HL-60 (cell line): ENCODE results near the gene ARG2.

ENCODE experiments used
- DNase-seq, 2 experiments: peaks; one replicate each; pipeline ENCODE4 v3.0.0-alpha.2; 2010 to 2020; ENCODE audit warnings: low read depth in 1 of 2, low spot score in 1 of 2
- H3K27ac ChIP-seq: fragments of 250-450 bp; sonication (Bioruptor Pico); replicated peaks from 2 replicates; pipeline ENCODE4 v1.5.1; 2020; ENCODE audit warnings: mild to moderate bottlenecking, moderate library complexity
- H3K27me3 ChIP-seq: fragments of 250-450 bp; sonication (Bioruptor Pico); 2 replicates; pipeline ENCODE4 v1.5.1; 2021; ENCODE audit warnings: mild to moderate bottlenecking, moderate library complexity; ENCODE audit not compliant: insufficient read depth, poor library complexity, severe bottlenecking
- H3K4me3 ChIP-seq: replicated peaks from 2 replicates; pipeline ENCODE4 v1.5.1; 2011; ENCODE audit warnings: mild to moderate bottlenecking, control low read depth, low read length; ENCODE audit not compliant: insufficient read depth
- CTCF ChIP-seq: IDR thresholded peaks from one replicate; pipeline ENCODE4 v1.5.1; 2011; ENCODE audit warnings: low read length, control low read depth, inconsistent platforms; ENCODE audit not compliant: insufficient read depth
- GABPA ChIP-seq: IDR thresholded peaks from 2 replicates; pipeline ENCODE4 v1.6.1; 2012; ENCODE audit warnings: low read depth
- POLR2AphosphoS5 ChIP-seq: IDR thresholded peaks from 2 replicates; pipeline ENCODE4 v1.6.1; 2012; ENCODE audit warnings: low read depth
- REST ChIP-seq: IDR thresholded peaks from 2 replicates; pipeline ENCODE4 v1.6.1; 2012; ENCODE audit warnings: low read depth; ENCODE audit not compliant: insufficient replicate concordance
- SPI1 ChIP-seq: IDR thresholded peaks from 2 replicates; pipeline ENCODE4 v1.6.1; 2012; ENCODE audit warnings: low read depth, mild to moderate bottlenecking, borderline replicate concordance

ARG2 gene

GRCh38 chr14:67579040-67579439 lies 40.7 kb upstream of the ARG2 start:
- Histone ChIP-seq H3K27ac (no peak overlapping the region), H3K4me3 (no peak overlapping the region), H3K27me3 (no peaks in the 10 kb centered on the region)
- TF ChIP-seq POLR2AphosphoS5 (no peak), GABPA (no peak), SPI1 (no peak), CTCF (no peak), REST (no peak)
- DNase-seq = no peak

GRCh38 chr14:67579636-67580035 lies 40.1 kb upstream of the ARG2 start:
- H3K27ac ChIP-seq = no peak overlapping the region
- no peaks in the 10 kb centered on the region for H3K27me3 ChIP-seq
- no peak for TF ChIP-seq SPI1
- no peak for TF ChIP-seq REST
- no peak for TF ChIP-seq GABPA
- no peak for TF ChIP-seq POLR2AphosphoS5
- no peak for TF ChIP-seq CTCF
- no peak for DNase-seq
- no peak overlapping the region for H3K4me3 ChIP-seq

- no peak for DNase-seq
- Histone ChIP-seq H3K4me3 (no peak overlapping the region), H3K27ac (no peak overlapping the region), H3K27me3 (no peaks in the 10 kb centered on the region)
- TF ChIP-seq SPI1 (no peak), GABPA (no peak), CTCF (no peak), REST (no peak), POLR2AphosphoS5 (no peak)
Measured at GRCh38 chr14:67580336-67581171, 39.2 kb upstream of the ARG2 start.
